Stimulated activated CD4-positive, alpha-beta T cell treated with anti-CD3 and anti-CD28 coated beads, Interleukin-12 subunit alpha, Interleukin-12 subunit beta, amount 100 ng/mL, for 24 hours (primary cell): ENCODE results near the gene SHKBP1.

Source experiments
- DNase-seq, 2 experiments: peaks; one replicate each; pipeline ENCODE4 v3.0.0-alpha.2; 2020; ENCODE audit warnings: low read depth in 2 of 2

Gene SHKBP1

DNA sequence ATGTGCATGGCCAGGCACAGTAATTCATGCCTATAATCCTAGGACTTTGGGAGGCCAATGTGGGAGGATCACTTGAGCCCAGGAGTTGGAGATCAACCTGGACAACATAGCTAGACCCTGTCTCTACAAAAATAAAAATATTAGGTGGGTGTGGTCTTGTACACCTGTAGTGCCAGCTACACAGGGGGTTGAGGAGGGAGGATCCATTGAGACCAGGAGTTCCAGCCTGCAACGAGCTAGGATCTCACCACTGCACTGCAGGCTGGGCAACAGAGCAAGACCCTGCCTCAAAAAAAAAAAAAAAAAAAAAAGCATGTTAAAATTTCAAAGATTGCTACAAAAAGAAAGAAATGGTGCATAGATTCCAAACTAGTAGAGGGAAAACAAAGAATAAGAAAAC, 61.7 kb downstream of the SHKBP1 start:
- DNase-seq, result no peak

DNA sequence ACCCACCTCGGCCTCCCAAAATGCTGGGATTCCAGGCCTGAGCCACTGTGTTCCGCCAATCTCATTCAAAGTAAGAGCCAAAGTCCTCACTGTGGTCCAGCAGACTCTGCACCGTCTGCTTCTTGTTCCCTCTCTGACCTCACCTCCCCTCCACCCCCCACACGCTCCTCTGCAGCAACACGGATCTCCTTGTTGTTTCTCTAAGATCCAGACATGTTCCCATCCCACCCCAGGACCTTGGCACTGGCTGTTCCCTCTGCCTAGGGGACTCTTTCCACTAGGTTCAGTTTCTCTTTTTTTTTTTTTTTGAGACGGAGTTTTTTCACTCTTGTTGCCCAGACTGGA, 62.9 kb downstream of the SHKBP1 start:
- no peak for DNase-seq

DNA sequence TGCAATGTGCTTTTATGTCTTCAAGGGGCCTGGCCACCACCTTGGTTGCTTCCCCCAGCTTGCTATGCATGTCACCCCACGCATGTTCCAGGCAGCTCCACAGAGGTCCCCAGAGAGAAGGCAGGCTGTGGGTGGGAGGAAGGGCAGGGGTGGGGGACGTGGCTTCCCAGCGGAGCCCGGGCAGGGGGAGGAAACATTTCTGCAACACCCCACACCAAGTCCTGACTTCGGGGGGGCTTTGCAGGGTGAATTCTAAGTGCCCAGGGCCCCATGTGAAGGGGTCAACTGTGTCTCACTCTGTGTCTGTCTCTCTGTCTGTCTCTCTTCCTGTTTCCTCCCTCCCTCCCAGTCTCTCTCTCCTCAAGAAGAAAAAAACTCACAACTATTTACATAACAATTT, 64.1 kb downstream of the SHKBP1 start:
- DNase-seq, result no peak
